ENCODE measurements around the gene OSBPL8.
"Not testable (repeated sequence)": the region's sequence is repeated elsewhere in the genome, so short reads cannot be mapped to it uniquely, and the experiment has no call there.

OSBPL8 gene

DNA sequence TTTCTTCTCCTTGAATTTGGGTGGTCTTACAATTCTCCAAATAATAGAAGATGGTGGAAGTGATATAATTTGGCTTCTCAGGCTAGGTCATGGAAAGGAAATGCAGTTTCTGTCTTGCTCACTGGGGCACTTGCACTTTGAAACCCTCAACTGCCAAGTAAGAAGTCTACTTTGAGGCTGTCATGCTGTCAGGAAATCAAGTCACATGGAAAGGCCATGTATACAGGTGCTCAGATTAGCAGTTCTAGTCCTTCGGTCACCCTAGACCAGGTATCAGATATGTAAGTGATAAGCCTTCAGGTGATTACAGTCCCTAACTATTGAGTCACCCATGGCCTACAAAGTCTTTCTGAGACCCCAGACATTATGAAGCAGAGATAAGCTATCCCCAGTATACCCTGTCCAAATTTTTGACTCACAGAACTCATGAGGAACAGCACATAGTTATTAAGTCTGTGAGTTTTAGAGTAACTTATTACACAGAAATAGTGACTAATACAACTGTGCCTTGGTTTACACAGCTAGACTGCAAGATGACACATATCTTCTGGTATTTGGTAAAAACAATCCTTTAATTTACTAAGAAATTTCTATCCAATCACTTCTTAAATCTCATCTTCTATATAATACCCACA is 185.1 kb downstream of the OSBPL8 start:
- TF ChIP-seq SNAI2 (CRISPR knock-in tag; IDR thresholded peaks at IDR 0.05) (no peak), CSRNP3 (CRISPR knock-in tag; IDR thresholded peaks at IDR 0.05) (no peak), RARB (CRISPR knock-in tag; IDR thresholded peaks at IDR 0.05) (no peak), TOX (CRISPR knock-in tag; IDR thresholded peaks at IDR 0.05; ENCODE audit: borderline replicate concordance) (no peak), CREB5 (CRISPR knock-in tag; IDR thresholded peaks at IDR 0.05; ENCODE audit: low read depth) (no peak), TCF4 (CRISPR knock-in tag; IDR thresholded peaks at IDR 0.05; ENCODE audit: borderline replicate concordance) (no peak), ZFP3 (CRISPR knock-in tag; IDR thresholded peaks at IDR 0.05) (no peak), CSDC2 (CRISPR knock-in tag; IDR thresholded peaks at IDR 0.05) (no peak)
- TF ChIP-seq, protein P1, sequence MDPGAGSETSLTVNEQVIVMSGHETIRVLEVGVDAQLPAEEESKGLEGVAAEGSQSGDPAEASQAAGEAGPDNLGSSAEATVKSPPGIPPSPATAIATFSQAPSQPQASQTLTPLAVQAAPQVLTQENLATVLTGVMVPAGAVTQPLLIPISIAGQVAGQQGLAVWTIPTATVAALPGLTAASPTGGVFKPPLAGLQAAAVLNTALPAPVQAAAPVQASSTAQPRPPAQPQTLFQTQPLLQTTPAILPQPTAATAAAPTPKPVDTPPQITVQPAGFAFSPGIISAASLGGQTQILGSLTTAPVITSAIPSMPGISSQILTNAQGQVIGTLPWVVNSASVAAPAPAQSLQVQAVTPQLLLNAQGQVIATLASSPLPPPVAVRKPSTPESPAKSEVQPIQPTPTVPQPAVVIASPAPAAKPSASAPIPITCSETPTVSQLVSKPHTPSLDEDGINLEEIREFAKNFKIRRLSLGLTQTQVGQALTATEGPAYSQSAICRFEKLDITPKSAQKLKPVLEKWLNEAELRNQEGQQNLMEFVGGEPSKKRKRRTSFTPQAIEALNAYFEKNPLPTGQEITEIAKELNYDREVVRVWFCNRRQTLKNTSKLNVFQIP (CRISPR knock-in tag; IDR thresholded peaks at IDR 0.05; ENCODE audit: borderline replicate concordance, low read depth) = no peak
- ATAC-seq = no peak

GRCh38 chr12:76368230-76368629 is 191.3 kb downstream of the OSBPL8 start:
- TF ChIP-seq BACH2 (CRISPR knock-in tag; IDR thresholded peaks at IDR 0.05; ENCODE audit: borderline replicate concordance) (no peak), SNAI2 (CRISPR knock-in tag; IDR thresholded peaks at IDR 0.05) (no peak), ZNF70 (CRISPR knock-in tag; IDR thresholded peaks at IDR 0.05) (no peak), CSDC2 (CRISPR knock-in tag; IDR thresholded peaks at IDR 0.05) (no peak)
- TF ChIP-seq, protein P1 (CRISPR knock-in tag; IDR thresholded peaks at IDR 0.05; ENCODE audit: borderline replicate concordance, low read depth) = no peak
- no peak for ATAC-seq

GRCh38 chr12:76366163-76366562 is 193.4 kb downstream of the OSBPL8 start:
- ATAC-seq = no peak
- TF ChIP-seq CSRNP3 (CRISPR knock-in tag; IDR thresholded peaks at IDR 0.05) (no peak), RARB (CRISPR knock-in tag; IDR thresholded peaks at IDR 0.05) (no peak), TOX (CRISPR knock-in tag; IDR thresholded peaks at IDR 0.05; ENCODE audit: borderline replicate concordance) (no peak), ZC3H10 (CRISPR knock-in tag; IDR thresholded peaks at IDR 0.05) (no peak), CSDC2 (CRISPR knock-in tag; IDR thresholded peaks at IDR 0.05) (no peak), SNAI2 (CRISPR knock-in tag; IDR thresholded peaks at IDR 0.05) (no peak), PPARA (CRISPR knock-in tag; IDR thresholded peaks at IDR 0.05; ENCODE audit: borderline replicate concordance) (no peak), ZFP30 (CRISPR knock-in tag; IDR thresholded peaks at IDR 0.05) (no peak), ZFP3 (CRISPR knock-in tag; IDR thresholded peaks at IDR 0.05) (no peak), OSR1 (CRISPR knock-in tag; IDR thresholded peaks at IDR 0.05) (no peak), TSHZ2 (CRISPR knock-in tag; IDR thresholded peaks at IDR 0.05) (no peak), ZNF8 (CRISPR knock-in tag; IDR thresholded peaks at IDR 0.05) (no peak), ARNTL (CRISPR knock-in tag; IDR thresholded peaks at IDR 0.05; ENCODE audit: borderline replicate concordance, low read depth) (no peak), ESRRG (CRISPR knock-in tag; IDR thresholded peaks at IDR 0.05) (no peak), GLIS3 (CRISPR knock-in tag; IDR thresholded peaks at IDR 0.05) (no peak)

GRCh38 chr12:76364131-76364530 is 195.4 kb downstream of the OSBPL8 start:
- ATAC-seq = not testable (repeated sequence)
